ENCODE data around the gene TMEM114. TPM values are rescaled to one million over a fixed set of nuclear protein-coding genes. Genes with fewer than 3 reads are reported as not detected.

TMEM114 gene
- total RNA-seq, 1 donor = not detected

GRCh38 chr16:8630255-8630953 is 40.1 kb upstream of the TMEM114 start:
- no peak for DNase-seq (ENCODE audit: low read depth)
- H3K4me3 ChIP-seq (ENCODE audit: low read depth, low read length) = no peak overlapping the region
- TF ChIP-seq, protein P1, sequence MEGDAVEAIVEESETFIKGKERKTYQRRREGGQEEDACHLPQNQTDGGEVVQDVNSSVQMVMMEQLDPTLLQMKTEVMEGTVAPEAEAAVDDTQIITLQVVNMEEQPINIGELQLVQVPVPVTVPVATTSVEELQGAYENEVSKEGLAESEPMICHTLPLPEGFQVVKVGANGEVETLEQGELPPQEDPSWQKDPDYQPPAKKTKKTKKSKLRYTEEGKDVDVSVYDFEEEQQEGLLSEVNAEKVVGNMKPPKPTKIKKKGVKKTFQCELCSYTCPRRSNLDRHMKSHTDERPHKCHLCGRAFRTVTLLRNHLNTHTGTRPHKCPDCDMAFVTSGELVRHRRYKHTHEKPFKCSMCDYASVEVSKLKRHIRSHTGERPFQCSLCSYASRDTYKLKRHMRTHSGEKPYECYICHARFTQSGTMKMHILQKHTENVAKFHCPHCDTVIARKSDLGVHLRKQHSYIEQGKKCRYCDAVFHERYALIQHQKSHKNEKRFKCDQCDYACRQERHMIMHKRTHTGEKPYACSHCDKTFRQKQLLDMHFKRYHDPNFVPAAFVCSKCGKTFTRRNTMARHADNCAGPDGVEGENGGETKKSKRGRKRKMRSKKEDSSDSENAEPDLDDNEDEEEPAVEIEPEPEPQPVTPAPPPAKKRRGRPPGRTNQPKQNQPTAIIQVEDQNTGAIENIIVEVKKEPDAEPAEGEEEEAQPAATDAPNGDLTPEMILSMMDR (IDR thresholded peaks at IDR 0.05; ENCODE audit: insufficient read depth, low read depth, low read length) = no peak

DNA sequence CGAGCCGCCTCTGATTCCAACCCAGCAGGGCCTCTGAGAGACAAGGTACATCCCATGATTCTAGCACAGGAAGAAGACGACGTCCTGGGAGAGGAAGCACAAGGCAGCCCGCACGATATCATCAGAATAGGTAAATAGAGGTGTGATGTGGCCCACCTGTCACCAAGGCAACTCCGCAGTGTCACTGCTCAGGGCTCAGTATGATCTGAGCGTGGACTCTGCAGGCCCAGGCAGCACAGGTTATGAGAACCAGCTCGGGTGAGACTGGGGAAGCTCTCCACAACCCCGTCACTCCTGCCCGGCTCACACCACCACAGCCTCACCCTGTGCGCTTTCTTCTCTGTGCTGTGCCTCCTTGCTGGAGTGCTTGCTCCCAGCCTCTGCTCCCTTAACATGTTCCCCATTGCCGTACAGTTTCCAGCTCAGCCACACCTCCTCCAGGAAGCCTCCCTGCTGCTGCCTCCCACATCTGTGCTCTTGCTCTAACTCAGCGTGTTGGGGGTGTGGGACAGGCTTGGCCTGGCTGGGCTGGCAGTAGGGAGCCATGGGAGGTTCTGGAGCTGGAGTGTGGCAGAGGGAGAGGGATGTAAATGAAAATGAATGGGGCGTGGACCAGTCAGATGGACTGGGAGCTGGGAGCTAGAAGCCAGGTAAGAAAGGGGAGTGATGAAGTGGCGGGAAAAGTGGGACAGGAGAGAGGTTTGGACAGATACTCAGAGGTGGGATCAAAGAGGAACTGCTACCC is 38.8 kb upstream of the TMEM114 start:
- TF ChIP-seq, protein P1 (IDR thresholded peaks at IDR 0.05; ENCODE audit: insufficient read depth, low read depth, low read length) = no peak
- DNase-seq (ENCODE audit: low read depth) = no peak
- H3K4me3 ChIP-seq (ENCODE audit: low read depth, low read length) = no peak overlapping the region

- no peak for DNase-seq (ENCODE audit: low read depth)
- TF ChIP-seq, protein P1 (IDR thresholded peaks at IDR 0.05; ENCODE audit: insufficient read depth, low read depth, low read length) = no peak
- no peak overlapping the region for H3K4me3 ChIP-seq (ENCODE audit: low read depth, low read length)
Observed at GRCh38 chr16:8627456-8627855, 37.1 kb upstream of the TMEM114 start.

DNA sequence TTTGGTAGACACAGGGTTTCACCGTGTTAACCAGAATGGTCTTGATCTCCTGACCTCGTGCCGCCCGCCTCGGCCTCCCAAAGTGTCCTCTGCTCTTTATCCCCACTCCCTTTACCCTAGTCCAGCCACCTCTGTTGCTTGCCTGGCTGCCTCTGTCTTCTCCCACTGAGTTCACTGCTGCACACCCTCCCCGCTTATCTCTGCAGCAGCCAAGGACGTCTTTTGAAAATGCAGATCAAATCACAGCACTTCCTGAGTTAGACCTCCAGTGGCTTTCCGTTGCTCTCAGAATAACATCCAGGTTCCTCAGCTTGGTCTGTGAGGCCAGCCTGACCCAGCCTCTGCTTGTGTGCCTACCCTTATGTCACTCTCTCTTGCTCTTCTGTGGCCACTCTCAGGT is 36.6 kb upstream of the TMEM114 start:
- TF ChIP-seq, protein P1 (IDR thresholded peaks at IDR 0.05; ENCODE audit: insufficient read depth, low read depth, low read length) = no peak

DNA sequence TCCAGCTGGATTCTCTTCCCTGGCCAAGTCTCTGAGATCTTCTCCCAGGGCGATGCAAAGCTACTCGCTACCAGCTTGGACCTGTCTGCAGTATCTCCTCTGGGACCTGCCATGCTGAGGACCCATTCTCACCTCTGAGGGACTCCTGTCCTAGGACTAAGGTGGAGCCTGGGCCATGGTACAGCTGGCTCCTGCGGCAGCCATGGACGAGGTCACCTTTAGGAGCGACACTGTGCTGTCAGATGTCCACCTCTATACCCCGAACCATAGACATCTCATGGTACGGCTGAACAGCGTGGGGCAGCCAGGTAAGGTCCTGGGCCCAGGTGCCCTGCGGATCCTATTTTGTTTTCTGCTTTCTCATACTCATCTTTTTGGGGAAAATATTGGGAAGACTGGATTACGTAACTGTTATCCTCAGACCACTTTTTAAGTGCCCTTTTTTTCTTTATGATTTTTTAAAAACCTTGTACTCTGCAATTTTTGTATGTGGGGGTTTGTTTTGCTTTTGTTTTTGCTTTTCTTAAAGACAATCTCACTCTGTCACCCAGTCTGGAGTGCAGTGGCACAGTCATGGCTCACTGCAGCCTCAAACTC is 35.3 kb upstream of the TMEM114 start:
- TF ChIP-seq, protein P1 (IDR thresholded peaks at IDR 0.05; ENCODE audit: insufficient read depth, low read depth, low read length) = no peak
- no peak overlapping the region for H3K4me3 ChIP-seq (ENCODE audit: low read depth, low read length)
- DNase-seq (ENCODE audit: low read depth) = no peak

More for the DNA sequence above, 36.6 kb upstream of the TMEM114 start:
- no peak overlapping the region for H3K4me3 ChIP-seq (ENCODE audit: low read depth, low read length)
- DNase-seq (ENCODE audit: low read depth) = no peak

GRCh38 chr16:8623634-8624033 is 33.3 kb upstream of the TMEM114 start:
- no peak overlapping the region for H3K4me3 ChIP-seq (ENCODE audit: low read depth, low read length)
- TF ChIP-seq, protein P1 (IDR thresholded peaks at IDR 0.05; ENCODE audit: insufficient read depth, low read depth, low read length) = no peak
- peak; percentile 5 for DNase-seq (ENCODE audit: low read depth)

All from fibroblast of villous mesenchyme (primary cell).